HG03039 (cell line): ENCODE results near the gene NAGPA.

Experiments used
- ATAC-seq: cut with Tn5 transposase; IDR thresholded peaks from one replicate; pipeline ENCODE4 v1.9.1; 2021; ENCODE audit warnings: mild to moderate bottlenecking, moderate library complexity; ENCODE audit not compliant: unreplicated experiment

Gene NAGPA

GRCh38 chr16:5031601-5032000 lies 2.1 kb downstream of the NAGPA start:
- no peak for ATAC-seq

GRCh38 chr16:5030251-5030870 lies 3.4 kb downstream of the NAGPA start:
- no peak for ATAC-seq

DNA sequence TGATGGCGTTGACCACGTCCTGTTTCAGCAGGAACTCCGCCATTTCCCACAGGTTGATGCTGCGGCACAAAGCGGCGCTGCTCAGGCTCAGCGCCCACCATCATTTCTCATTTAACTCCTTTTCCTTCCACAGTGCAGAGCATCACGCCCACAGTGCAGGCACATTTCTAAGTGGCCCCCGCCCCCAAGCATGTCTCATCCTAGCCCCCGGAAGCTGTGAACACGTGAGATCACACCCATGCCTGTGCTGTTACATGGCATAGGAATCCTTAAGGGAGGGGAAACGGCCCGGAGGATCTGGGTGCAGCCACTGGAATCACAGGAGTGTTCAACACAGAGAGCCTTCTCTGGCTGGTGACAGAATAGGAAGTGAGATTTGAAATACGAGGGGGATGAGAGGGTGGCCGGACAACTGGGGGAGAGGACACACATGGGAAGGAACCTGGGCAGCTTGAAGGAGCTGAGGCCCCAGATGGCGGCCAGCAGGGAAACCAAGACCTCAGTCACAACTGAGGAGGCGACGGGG lies 4.7 kb downstream of the NAGPA start:
- no peak for ATAC-seq

GRCh38 chr16:5027575-5028235 lies 6.0 kb downstream of the NAGPA start:
- no peak for ATAC-seq

DNA sequence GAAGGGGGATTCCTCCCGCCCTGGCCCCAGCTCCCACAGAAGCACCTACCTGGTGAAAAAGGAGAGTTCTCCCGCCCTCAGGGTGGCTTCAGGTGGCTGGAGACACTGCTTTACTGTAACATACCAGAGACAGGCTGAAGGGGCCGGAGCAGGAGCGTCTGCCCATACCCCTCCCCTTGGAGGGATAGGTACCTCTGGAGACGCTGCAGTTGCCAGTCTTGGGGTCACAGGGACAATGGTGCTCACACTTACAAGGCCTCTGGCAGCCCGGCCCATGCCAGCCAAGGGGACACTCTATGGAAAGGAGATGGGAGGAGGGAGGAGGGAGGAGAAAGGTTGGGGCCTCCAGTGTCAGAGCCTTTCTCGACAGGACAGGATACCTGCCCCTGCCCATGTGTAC lies 6.6 kb downstream of the NAGPA start:
- ATAC-seq, result no peak

GRCh38 chr16:5026664-5027063 lies 7.1 kb downstream of the NAGPA start:
- ATAC-seq, result no peak

GRCh38 chr16:5025171-5025632 lies 8.5 kb downstream of the NAGPA start:
- no peak for ATAC-seq

DNA sequence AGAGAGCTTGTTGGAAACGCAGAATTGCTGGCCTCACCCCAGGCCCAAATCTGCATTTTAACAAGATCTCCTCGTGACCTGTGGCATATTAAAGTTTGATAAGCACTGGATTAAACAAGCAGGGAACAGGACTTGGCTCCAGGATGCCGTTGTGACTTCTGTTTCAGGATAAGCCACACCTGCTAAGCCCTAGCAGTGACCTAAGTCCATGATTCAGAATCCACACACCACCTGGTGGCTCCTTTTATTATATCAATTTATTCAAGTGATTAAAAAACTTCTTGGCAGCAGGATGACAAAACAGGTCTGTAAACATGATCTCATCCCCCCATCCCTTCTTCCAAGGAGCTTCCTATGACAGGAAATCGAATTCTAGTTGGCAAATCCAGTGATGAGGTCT lies 9.1 kb downstream of the NAGPA start:
- no peak for ATAC-seq

GRCh38 chr16:5022521-5022920 lies 11.2 kb downstream of the NAGPA start:
- no peak for ATAC-seq

- no peak for ATAC-seq
Observed at GRCh38 chr16:5020551-5020950, 13.2 kb downstream of the NAGPA start.

DNA sequence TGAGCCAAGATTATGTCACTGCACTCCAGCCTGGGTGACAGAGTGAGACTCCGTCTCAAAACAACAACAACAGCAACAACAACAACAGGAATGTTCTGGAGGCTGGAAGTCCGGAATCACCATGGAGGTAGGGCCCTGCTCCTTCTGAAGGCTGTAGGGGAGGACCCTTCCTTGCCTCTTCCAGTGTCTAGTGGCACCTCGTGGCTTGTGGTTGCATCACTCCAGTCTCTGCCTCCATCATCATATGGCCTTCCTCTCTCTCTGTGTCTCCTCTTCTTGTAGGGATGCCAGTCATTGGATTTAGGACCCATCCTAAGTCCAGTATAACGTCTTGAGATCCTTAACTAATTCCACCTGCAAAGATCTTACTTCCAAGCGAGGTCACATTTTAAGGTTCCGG lies 14.0 kb downstream of the NAGPA start:
- no peak for ATAC-seq

DNA sequence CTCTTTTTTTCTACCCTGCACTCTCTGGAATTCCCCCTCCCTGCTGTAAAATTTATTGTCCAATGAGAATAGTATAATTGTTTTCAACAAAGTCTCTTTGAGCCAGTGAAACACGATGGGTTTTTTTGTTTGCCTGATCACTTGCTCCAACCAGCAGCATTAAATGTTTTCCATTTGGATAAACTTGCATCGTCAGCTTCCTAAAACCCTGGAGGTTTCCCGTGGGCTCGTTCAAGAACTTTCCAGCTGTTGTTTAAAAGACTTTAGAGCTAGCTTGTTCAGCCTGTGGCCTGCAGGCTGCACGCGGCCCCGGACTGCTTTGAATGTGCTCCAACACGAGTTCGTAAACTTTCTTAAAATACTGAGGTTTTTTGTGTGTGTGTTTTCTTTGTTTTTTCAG lies 14.9 kb downstream of the NAGPA start:
- ATAC-seq, result no peak

GRCh38 chr16:5017678-5017969 lies 16.1 kb downstream of the NAGPA start:
- no peak for ATAC-seq

DNA sequence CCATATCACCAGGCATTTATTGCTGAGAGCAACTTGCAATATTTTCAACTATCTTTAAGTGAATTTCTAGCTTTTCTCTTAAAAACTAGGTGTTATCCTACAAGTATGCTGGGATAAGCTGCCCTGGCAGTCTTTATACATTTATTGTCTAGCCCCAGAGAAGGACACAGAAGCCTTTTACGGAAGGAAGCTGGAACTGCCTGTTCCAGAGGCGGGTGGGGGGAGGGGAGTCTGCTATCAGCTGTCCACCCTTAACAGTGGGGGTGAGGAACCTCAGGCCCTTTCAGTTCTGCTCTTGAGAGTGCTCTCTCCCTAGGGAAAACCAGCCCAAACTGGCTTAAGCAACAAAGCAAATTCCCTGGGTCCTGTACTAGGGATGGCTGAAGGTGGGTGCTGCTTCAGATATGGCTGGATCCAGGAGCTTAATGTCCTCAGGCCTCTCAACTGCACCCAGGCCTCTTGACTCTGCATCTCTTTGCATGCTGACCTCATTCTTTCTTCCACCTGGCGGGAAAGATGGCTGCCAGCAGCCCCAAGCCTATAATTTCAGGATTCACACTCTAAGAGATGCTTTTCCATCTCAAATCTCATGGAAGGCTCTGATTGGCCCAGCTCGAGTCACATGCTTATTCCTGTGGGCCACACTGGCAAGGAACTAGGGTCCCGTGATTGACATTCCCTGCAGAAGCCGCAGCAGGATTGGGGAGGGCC lies 16.6 kb downstream of the NAGPA start:
- ATAC-seq, result no peak

- ATAC-seq, result no peak
Observed at GRCh38 chr16:5015887-5016286, 17.8 kb downstream of the NAGPA start.

DNA sequence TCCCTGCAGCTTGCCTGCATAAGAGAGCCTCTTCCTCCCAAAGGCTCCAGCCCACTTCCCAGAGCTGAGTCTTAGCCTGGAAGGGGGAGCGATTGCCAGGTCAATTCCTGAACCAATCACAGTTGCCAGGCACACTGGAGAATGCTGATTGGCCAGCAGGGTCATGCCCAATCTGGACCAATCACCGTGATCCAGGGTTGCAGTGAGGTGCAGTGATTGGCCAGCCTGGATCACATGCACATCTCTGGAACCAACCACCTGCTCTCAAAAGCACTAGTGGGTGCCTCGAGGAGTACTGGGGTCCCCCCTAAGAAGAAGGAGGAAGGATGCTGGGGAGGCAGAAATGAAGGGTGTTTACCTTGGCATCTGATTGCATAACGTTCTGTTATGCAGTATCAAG lies 18.4 kb downstream of the NAGPA start:
- ATAC-seq, result no peak

DNA sequence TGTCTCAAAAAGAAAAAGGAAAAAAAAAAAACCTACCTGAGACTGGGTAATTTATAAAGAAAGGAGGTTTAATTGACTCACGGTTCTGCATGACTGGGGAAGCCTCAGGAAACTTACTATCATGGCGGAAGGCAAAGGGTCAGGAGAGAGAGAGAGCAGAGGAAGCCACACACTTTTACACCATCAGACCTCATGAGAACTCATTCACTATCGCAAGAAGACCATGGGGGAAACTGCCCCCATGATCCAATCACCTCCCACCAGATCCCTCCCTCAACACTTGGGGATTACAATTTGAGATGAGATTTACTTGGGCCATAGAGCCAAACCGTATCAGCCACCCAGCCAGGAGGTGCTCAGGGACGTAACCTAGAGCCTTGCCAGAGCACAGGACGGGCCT lies 20.8 kb downstream of the NAGPA start:
- no peak for ATAC-seq

- no peak for ATAC-seq
Observed at GRCh38 chr16:5011637-5012036, 22.1 kb downstream of the NAGPA start.

DNA sequence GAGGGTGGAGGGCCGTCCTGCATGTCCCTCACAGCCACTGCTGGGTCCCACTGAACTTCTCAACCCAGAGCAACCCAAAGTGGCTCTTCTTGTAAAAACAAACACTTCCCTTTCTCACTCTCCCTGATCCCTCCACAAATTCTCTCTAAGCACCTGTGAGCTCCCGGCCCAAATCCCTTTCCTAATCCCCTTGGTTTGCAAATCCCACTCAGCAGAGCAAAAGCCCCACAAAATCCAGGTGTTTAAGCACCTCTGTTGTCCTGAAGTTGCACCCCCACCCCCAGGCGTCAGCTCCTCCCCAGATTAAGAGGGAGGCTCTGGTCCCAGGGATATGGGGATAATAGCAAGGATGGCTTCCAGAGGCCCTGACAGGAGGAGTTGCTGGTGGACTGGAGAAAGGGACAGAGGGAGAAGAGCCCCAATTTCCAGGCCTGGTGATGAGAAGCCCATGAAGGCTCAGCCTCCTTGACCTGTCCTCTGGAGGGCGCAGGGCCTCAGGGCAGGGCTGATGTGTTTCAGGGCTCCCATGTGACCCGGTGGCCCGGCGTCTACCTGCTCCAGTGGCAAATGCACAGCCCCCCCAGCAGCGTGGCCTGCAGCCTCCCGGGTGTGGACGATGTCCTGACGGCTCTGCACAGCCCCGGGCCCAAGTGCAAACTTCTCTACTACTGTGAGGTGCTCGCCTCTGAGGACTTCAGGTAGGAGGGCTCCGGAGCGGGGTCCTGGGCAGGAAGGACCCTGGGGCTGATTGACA lies 23.0 kb downstream of the NAGPA start:
- no peak for ATAC-seq

- no peak for ATAC-seq
Observed at GRCh38 chr16:5008311-5008731, 25.4 kb downstream of the NAGPA start.

DNA sequence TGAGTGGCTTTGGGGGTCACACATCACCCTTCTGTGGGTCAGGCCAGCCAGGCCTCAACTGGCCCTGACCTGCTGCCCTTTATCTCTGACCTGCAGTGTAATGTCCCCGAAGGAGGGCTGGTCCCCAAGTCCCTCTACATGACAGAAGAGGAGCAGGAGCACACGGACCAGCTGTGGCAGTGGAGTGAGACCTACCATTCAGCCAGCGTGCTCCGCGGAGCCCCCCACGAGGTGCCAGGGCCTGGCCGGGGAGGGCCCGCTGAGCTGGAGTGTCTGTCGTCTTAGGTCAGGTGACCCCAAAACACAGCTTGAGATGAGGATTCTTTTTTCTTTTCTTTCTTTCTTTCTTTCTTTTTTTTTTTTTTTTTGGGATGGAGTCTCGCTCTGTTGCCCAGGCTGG lies 26.5 kb downstream of the NAGPA start:
- ATAC-seq, result no peak
